Trophoblast cell (in vitro differentiated cells and primary cell): ENCODE measurements around the gene IP6K2.

Experiments used
- DNase-seq, 2 donors: peaks; one replicate each; pipeline ENCODE4 v3.0.0-alpha.2; 2016
- H2AFZ ChIP-seq: 2 replicates; pipeline ENCODE4 v1.6.1; 2013; ENCODE audit warnings: low read length, moderate library complexity, mild to moderate bottlenecking; ENCODE audit not compliant: insufficient read depth, poor library complexity
- H2AK5ac ChIP-seq: 2 replicates; pipeline ENCODE4 v1.6.1; 2013; ENCODE audit warnings: mild to moderate bottlenecking, low read length
- H2BK120ac ChIP-seq: 2 replicates; pipeline ENCODE4 v1.6.1; 2013; ENCODE audit warnings: low read length, mild to moderate bottlenecking, moderate library complexity; ENCODE audit not compliant: insufficient read depth, poor library complexity
- H2BK12ac ChIP-seq: 2 replicates; pipeline ENCODE4 v1.6.1; 2013; ENCODE audit warnings: mild to moderate bottlenecking, low read length, moderate library complexity
- H2BK5ac ChIP-seq: 2 replicates; pipeline ENCODE4 v1.6.1; 2013; ENCODE audit warnings: low read length, low read depth, moderate library complexity, mild to moderate bottlenecking; ENCODE audit not compliant: poor library complexity
- H3K14ac ChIP-seq: 2 replicates; pipeline ENCODE4 v1.6.1; 2013; ENCODE audit warnings: mild to moderate bottlenecking, low read length
- H3K18ac ChIP-seq: 2 replicates; pipeline ENCODE4 v1.6.1; 2013; ENCODE audit warnings: mild to moderate bottlenecking, low read length
- H3K23ac ChIP-seq: 2 replicates; pipeline ENCODE4 v1.6.1; 2013; ENCODE audit warnings: low read length
- H3K27ac ChIP-seq: 2 replicates; pipeline ENCODE4 v1.5.1; 2013; ENCODE audit warnings: low read depth, mild to moderate bottlenecking, inconsistent platforms, low read length, moderate library complexity
- H3K27me3 ChIP-seq: 2 replicates; pipeline ENCODE4 v1.6.1; 2013; ENCODE audit warnings: inconsistent platforms, mild to moderate bottlenecking, low read length, moderate library complexity; ENCODE audit not compliant: insufficient read depth
- H3K36me3 ChIP-seq, 2 experiments: 1 replicate in 1 of 2; 2 replicates in 1 of 2; pipeline ENCODE4 v1.6.1; 2013; ENCODE audit warnings: low read length in 2 of 2, mild to moderate bottlenecking in 2 of 2, moderate library complexity in 1 of 2; ENCODE audit not compliant: insufficient read depth in 2 of 2, control insufficient read depth in 1 of 2
- H3K4ac ChIP-seq: 2 replicates; pipeline ENCODE4 v1.6.1; 2013; ENCODE audit warnings: low read depth, mild to moderate bottlenecking, low read length, moderate library complexity
- H3K4me1 ChIP-seq, 2 experiments: 1 replicate in 1 of 2; 2 replicates in 1 of 2; pipeline ENCODE4 v1.6.1; 2013; ENCODE audit warnings: low read length in 2 of 2, mild to moderate bottlenecking in 2 of 2, moderate library complexity in 1 of 2; ENCODE audit not compliant: insufficient read depth in 2 of 2, control insufficient read depth in 1 of 2
- H3K4me2 ChIP-seq: 2 replicates; pipeline ENCODE4 v1.6.1; 2013; ENCODE audit warnings: inconsistent platforms, mild to moderate bottlenecking, low read length, moderate library complexity
- H3K4me3 ChIP-seq: 2 replicates; pipeline ENCODE4 v1.5.1; 2013; ENCODE audit warnings: mild to moderate bottlenecking, low read depth, low read length, inconsistent platforms
- H3K79me1 ChIP-seq: one replicate; pipeline ENCODE4 v1.6.1; 2013; ENCODE audit warnings: low read length
- H3K79me2 ChIP-seq: 2 replicates; pipeline ENCODE4 v1.6.1; 2013; ENCODE audit warnings: low read length, mild to moderate bottlenecking; ENCODE audit not compliant: control insufficient read depth, insufficient read depth, poor library complexity
- H3K9ac ChIP-seq: 2 replicates; pipeline ENCODE4 v1.6.1; 2013; ENCODE audit warnings: mild to moderate bottlenecking, low read length
- H3K9me3 ChIP-seq: 2 replicates; pipeline ENCODE4 v1.6.1; 2013; ENCODE audit warnings: low read depth, mild to moderate bottlenecking, control low read depth, inconsistent platforms, low read length; ENCODE audit not compliant: insufficient read depth
- H4K12ac ChIP-seq: 2 replicates; pipeline ENCODE4 v1.6.1; 2013; ENCODE audit warnings: low read depth, mild to moderate bottlenecking, low read length, moderate library complexity
- H4K8ac ChIP-seq: 2 replicates; pipeline ENCODE4 v1.6.1; 2013; ENCODE audit warnings: low read depth, mild to moderate bottlenecking, low read length, moderate library complexity
- H4K91ac ChIP-seq: one replicate; pipeline ENCODE4 v1.6.1; 2013; ENCODE audit warnings: low read depth, mild to moderate bottlenecking, low read length, moderate library complexity
- WGBS: extraction: QIAGEN DNeasy Blood & Tissue Kit; methylation state at CpG from one replicate; pipeline ENCODE4 v1.1.7; 2013; ENCODE audit warnings: missing lambda C conversion rate; ENCODE audit not compliant: insufficient read length, insufficient coverage; ENCODE audit errors: extremely low coverage; 5-methylcytosine and 5-hydroxymethylcytosine counted together

The IP6K2 gene

DNA sequence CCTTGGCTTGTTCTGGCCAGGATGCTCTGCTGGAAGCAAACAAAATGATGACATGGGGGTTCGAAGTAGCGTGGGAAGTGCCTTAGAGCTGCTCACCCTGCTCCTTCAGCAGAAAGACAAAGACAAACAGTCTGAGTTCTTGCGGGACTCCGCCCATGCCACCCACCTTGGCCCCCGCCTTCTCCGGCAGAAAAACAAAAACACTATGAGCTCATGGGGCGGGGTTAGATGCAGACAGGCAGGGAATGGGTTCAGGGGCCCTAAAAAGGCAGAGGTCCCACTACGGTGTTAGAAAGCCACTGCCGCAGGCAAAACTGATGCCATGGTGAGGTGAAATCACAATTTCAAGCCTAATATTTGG lies 21.6 kb downstream of the IP6K2 start:
- Histone ChIP-seq H2AK5ac (no peak overlapping the region), H2BK12ac (no peak overlapping the region), H3K18ac (peak overlapping the region; percentile 8), H3K4ac (peak overlapping the region; percentile 54), H3K4me3 (no peak overlapping the region), H3K14ac (no peak overlapping the region), H2BK5ac (no peak overlapping the region), H3K4me1 (peaks cover 12 to 13% of the 10 kb centered on the region in 2 experiments), H3K36me3 (peaks cover 49 to 59% of the 10 kb centered on the region in 2 experiments), H3K27me3 (no peaks in the 10 kb centered on the region), H2BK120ac (no peak overlapping the region), H3K23ac (no peak overlapping the region), H3K27ac (no peak overlapping the region), H3K9ac (no peak overlapping the region), H4K12ac (no peak overlapping the region), H3K9me3 (no peaks in the 10 kb centered on the region), H2AFZ (no peak overlapping the region), H4K91ac (no peak overlapping the region), H3K79me2 (peaks cover 19% of the 10 kb centered on the region), H4K8ac (no peak overlapping the region), H3K79me1 (no peaks in the 10 kb centered on the region), H3K4me2 (no peak overlapping the region)
- no peak for DNase-seq
- WGBS = no CpG with 5 or more reads among the region's 9 CpGs

DNA sequence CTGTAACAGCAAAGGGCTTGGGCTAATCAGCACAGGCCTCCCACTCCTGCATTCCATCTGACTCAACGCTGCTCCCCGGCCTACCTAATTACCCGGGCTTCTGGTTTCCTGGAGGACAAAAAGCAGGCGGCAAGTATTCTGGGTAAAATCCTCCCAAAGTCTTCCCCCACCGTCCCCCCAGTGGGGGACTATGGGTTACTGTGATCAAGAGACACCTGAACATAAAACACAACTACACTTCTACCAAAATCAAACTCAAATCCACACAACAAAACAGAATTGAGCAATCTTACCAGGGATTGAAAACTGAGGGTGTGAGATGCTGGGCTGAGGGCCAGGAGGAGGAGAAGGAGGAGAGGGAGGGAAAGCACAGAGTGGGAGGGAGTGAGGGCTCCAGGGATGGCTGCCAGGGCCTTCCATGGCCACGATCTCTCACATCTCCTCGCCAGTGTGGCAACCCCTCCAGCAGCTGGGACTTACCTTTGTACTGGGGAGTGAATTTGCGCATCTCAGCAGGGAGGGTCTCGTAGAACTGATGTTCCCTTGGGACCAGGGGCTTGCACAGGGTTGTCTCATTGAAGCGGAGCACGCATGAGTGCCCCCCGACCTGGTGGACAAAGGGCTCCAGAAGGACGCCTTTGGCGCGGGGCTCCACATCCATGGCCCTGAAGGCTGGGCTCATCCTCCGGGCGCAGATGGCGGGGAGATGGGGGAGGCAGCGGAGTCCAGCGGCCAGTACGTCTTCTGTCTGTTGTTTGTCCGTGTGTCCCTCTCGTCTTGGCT lies 22.2 kb downstream of the IP6K2 start:
- Histone ChIP-seq H3K23ac (no peak overlapping the region), H3K79me1 (no peaks in the 10 kb centered on the region), H2BK120ac (no peak overlapping the region), H3K36me3 (peaks cover 52 to 64% of the 10 kb centered on the region in 2 experiments), H3K27me3 (no peaks in the 10 kb centered on the region), H4K8ac (no peak overlapping the region), H3K4me3 (no peak overlapping the region), H3K4me1 (peaks cover 12 to 13% of the 10 kb centered on the region in 2 experiments), H3K18ac (peak overlapping the region; percentile 8), H2BK5ac (no peak overlapping the region), H3K9me3 (no peaks in the 10 kb centered on the region), H4K91ac (peak overlapping the region; percentile 25), H3K4me2 (peak overlapping the region; percentile 11), H3K4ac (no peak overlapping the region), H2AK5ac (no peak overlapping the region), H4K12ac (no peak overlapping the region), H2AFZ (no peak overlapping the region), H3K9ac (no peak overlapping the region), H3K14ac (no peak overlapping the region), H3K27ac (peak overlapping the region; percentile 42), H3K79me2 (peaks cover 19% of the 10 kb centered on the region), H2BK12ac (no peak overlapping the region)
- WGBS = no CpG with 5 or more reads among the region's 23 CpGs
- DNase-seq = peak; percentile 29

DNA sequence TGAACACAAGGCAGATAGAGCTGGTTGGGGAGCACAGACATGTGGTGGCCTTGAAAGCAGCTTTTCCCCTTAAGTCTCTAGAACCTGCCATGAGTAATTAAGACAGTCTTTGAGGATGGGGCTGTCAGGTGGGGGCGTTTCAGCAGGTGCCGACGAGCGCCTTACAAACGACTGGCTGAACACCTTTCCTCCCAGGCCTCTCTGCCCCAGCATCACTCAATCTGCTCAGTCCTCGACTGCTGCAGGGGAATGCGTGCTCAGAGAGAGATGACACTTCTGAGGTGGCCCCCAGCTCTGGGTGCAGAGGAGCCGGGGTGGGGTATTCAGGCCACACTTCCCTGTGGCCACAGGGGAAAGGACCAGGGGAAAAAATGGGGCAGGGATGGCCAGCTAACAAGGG lies 23.2 kb downstream of the IP6K2 start:
- Histone ChIP-seq H3K27me3 (no peaks in the 10 kb centered on the region), H2BK120ac (no peak overlapping the region), H3K18ac (peak overlapping the region; percentile 39), H4K12ac (no peak overlapping the region), H3K36me3 (peaks cover 56 to 64% of the 10 kb centered on the region in 2 experiments), H2AFZ (no peak overlapping the region), H3K9me3 (no peaks in the 10 kb centered on the region), H3K4me1 (peaks cover 12 to 13% of the 10 kb centered on the region in 2 experiments), H4K91ac (no peak overlapping the region), H2BK5ac (no peak overlapping the region), H3K79me1 (no peaks in the 10 kb centered on the region), H3K9ac (no peak overlapping the region), H4K8ac (no peak overlapping the region), H3K4ac (peak overlapping the region; percentile 66), H3K4me2 (no peak overlapping the region), H3K79me2 (peaks cover 12% of the 10 kb centered on the region), H3K14ac (no peak overlapping the region), H3K23ac (no peak overlapping the region), H2AK5ac (no peak overlapping the region), H3K27ac (no peak overlapping the region), H3K4me3 (no peak overlapping the region), H2BK12ac (no peak overlapping the region)
- DNase-seq = no peak
- no CpG with 5 or more reads among the region's 8 CpGs for WGBS

DNA sequence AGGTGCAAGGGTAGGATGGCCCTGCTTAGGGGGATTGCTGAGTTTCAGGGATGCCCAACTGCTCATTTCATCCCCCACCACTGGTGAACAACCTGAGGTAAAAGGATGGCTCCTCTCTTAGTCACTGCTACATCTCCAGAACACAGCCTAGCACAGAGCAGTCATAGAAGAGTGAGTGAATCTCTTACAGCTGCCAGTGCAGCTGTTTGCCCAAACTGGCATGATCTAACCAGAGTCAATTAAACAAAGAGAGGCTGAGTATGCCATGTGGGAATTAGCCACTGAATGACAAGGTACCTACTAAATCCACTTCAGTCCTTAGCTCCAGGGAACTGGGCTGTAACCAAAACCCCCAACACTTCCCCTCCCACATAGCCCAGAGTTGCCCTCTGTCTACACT lies 24.5 kb downstream of the IP6K2 start:
- Histone ChIP-seq H3K4me1 (peaks cover 13 to 14% of the 10 kb centered on the region in 2 experiments), H4K12ac (no peak overlapping the region), H3K27ac (no peak overlapping the region), H3K4me2 (no peak overlapping the region), H3K18ac (no peak overlapping the region), H3K23ac (no peak overlapping the region), H2BK120ac (no peak overlapping the region), H3K4me3 (no peak overlapping the region), H3K27me3 (no peaks in the 10 kb centered on the region), H3K79me1 (no peaks in the 10 kb centered on the region), H3K36me3 (peaks cover 64 to 74% of the 10 kb centered on the region in 2 experiments), H2AFZ (no peak overlapping the region), H3K79me2 (peaks cover 9% of the 10 kb centered on the region), H2AK5ac (no peak overlapping the region), H3K9ac (no peak overlapping the region), H4K8ac (no peak overlapping the region), H2BK12ac (no peak overlapping the region), H4K91ac (no peak overlapping the region), H3K9me3 (peaks cover 2% of the 10 kb centered on the region), H2BK5ac (no peak overlapping the region), H3K4ac (no peak overlapping the region), H3K14ac (no peak overlapping the region)
- no peak for DNase-seq
